ENCODE results near the gene S100A1. TPM values are rescaled to one million over a fixed set of nuclear protein-coding genes. Genes with fewer than 3 reads are reported as not detected.

The S100A1 gene
- polyA plus RNA-seq, 1 of the 3 experiments (the other 2 are of a cell fraction) = 0.18 TPM

DNA sequence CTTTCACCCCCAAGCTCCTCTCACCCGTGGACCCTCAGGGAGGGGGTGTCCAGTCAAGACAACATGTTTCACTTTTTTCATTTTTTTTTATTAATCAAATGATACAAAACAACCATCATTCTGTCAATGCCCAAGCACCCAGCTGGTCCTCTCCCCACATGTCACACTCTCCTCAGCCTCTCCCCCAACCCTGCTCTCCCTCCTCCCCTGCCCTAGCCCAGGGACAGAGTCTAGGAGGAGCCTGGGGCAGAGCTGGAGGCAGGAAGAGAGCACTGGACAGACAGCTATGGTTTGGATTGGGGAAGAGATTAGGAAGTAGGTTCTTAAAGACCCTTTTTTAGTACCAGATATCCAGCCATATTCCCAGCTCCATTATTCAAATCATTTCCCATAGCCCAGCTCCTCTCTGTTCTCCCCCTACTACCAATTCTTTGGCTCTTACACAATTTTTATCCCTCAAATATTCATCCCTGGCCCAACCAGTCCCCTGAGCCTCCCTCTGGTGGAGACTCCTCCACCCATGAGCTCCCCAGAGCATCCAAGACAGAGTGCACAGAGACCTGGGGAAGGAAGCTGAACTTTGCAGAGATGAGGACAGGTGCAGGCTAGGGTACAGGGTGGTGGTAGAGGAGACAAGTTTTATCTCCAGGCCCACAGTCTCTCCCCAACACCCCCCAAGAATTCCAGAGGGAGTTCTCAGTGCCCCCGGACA lies 13.9 kb upstream of the S100A1 start (continued):
- TF ChIP-seq SIN3A (IDR thresholded peaks at IDR 0.05; ENCODE audit: borderline replicate concordance, low read depth, low read length) = no peak
- no peak for TF ChIP-seq EZH2phosphoT487 (IDR thresholded peaks at IDR 0.05; ENCODE audit: borderline replicate concordance, low read depth)
- TF ChIP-seq NFIC (IDR thresholded peaks at IDR 0.05; ENCODE audit: borderline replicate concordance) = no peak
- TF ChIP-seq NRF1 (IDR thresholded peaks at IDR 0.05; ENCODE audit: low read depth, low read length) = no peak
- TF ChIP-seq JUND (IDR thresholded peaks at IDR 0.05) = no peak

DNA sequence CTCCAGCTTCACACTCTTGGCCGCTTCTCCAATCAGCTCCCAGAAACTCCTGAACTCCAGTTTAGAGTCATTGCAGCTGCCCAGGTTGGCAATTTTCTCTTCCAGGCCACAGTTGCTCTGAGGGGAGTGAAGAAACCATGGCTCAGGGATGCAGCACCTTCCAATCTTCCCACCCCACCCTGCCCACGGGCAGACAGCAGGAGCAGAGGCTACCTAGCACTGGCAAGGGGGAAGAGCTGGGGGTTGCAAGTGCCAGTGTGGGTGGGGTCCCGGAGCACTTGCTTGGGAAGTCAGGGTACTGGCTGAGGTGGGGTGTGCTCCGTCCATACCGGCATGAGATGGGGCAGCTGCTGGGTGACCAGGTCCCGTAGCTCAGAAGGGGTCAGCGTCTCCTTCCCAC lies 13.3 kb upstream of the S100A1 start:
- no peaks in the 10 kb centered on the region for H3K36me3 ChIP-seq (replicated peaks in 1 of 2; ENCODE audit: control insufficient read depth in 1 of 2, insufficient read depth in 2 of 2, low read length in 1 of 2)
- H2AFZ ChIP-seq (ENCODE audit: low read depth) = no peak overlapping the region
- H3K4me3 ChIP-seq (ENCODE audit: low read depth in 2 of 2, low read length in 1 of 2) = no peak overlapping the region
- H3F3A ChIP-seq (replicated peaks; ENCODE audit: insufficient read depth) = peaks cover 6% of the 10 kb centered on the region
- no peak for TF ChIP-seq TEAD4 (IDR thresholded peaks at IDR 0.05; ENCODE audit: borderline replicate concordance, insufficient read depth)
- no peak for TF ChIP-seq RAD21 (IDR thresholded peaks at IDR 0.05; ENCODE audit: low read length)
- TF ChIP-seq, protein P1, sequence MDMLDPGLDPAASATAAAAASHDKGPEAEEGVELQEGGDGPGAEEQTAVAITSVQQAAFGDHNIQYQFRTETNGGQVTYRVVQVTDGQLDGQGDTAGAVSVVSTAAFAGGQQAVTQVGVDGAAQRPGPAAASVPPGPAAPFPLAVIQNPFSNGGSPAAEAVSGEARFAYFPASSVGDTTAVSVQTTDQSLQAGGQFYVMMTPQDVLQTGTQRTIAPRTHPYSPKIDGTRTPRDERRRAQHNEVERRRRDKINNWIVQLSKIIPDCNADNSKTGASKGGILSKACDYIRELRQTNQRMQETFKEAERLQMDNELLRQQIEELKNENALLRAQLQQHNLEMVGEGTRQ (IDR thresholded peaks at IDR 0.05; ENCODE audit: borderline replicate concordance, low read depth, low read length) = no peak
- no peak for TF ChIP-seq NFIC (IDR thresholded peaks at IDR 0.05; ENCODE audit: borderline replicate concordance)
- TF ChIP-seq EP300 (IDR thresholded peaks at IDR 0.05; ENCODE audit: borderline replicate concordance in 1 of 2, low read depth in 1 of 2, low read length in 1 of 2) = no peak
- TF ChIP-seq FOXJ3 (CRISPR knock-in tag; IDR thresholded peaks at IDR 0.05) = no peak
- no peak for TF ChIP-seq SIN3A (IDR thresholded peaks at IDR 0.05; ENCODE audit: borderline replicate concordance, low read depth, low read length)
- TF ChIP-seq CHD2 (IDR thresholded peaks at IDR 0.05; ENCODE audit: low read length, partially characterized antibody) = no peak
- no peak for TF ChIP-seq SMC3 (IDR thresholded peaks at IDR 0.05; ENCODE audit: low read depth, low read length)
- no peak for TF ChIP-seq YY1 (IDR thresholded peaks at IDR 0.05; ENCODE audit: low read depth)
- TF ChIP-seq ELF1 (IDR thresholded peaks at IDR 0.05) = no peak
- TF ChIP-seq EZH2phosphoT487 (IDR thresholded peaks at IDR 0.05; ENCODE audit: borderline replicate concordance, low read depth) = no peak
- no peak for TF ChIP-seq FOXM1 (IDR thresholded peaks at IDR 0.05; ENCODE audit: low read depth)
- H3K4me2 ChIP-seq = no peak overlapping the region
- peaks cover 8 to 9% of the 10 kb centered on the region in 2 experiments; a peak in 2 of 4 replicates for H3K4me1 ChIP-seq (ENCODE audit: control insufficient read depth in 1 of 2, insufficient read depth in 2 of 2, low read depth in 1 of 2, low read length in 1 of 2)
- ChIA-PET CTCF (interaction anchor here (1.1 to 8.0 kb wide), 7 partner anchors 12 to 263 kb away, joined by 4 to 100 read pairs (median 10); partner anchors contain the start of genes CHTOP, S100A1 and S100A13), POLR2A (no interaction called here)
- H3K9me3 ChIP-seq = no peaks in the 10 kb centered on the region
- 100% methylated on average over 1 of the region's 7 CpGs for WGBS (ENCODE audit: low lambda C conversion rate)
- no peak for DNase-seq
- H3K9me2 ChIP-seq = no peaks in the 10 kb centered on the region
- H3K79me2 ChIP-seq (ENCODE audit: insufficient read depth) = peaks cover 16% of the 10 kb centered on the region; the same call in 1 of the 2 replicates
- H3K27ac ChIP-seq (ENCODE audit: low read depth in 2 of 2, low read length in 1 of 2) = no peak overlapping the region
- no peaks in the 10 kb centered on the region for H3K27me3 ChIP-seq (ENCODE audit: insufficient read depth)
- no peak overlapping the region for H3K9ac ChIP-seq
- no peaks in the 10 kb centered on the region for H4K20me1 ChIP-seq (ENCODE audit: insufficient read depth)
